K562 (cell line): ENCODE measurements around the gene PRSS23. TPM values are rescaled to one million over a fixed set of nuclear protein-coding genes. Genes with fewer than 3 reads are reported as not detected.

ENCODE experiments used
- ATAC-seq: fragments of 200-7000 bp; cut with Tn5 transposase; 3 replicates; pipeline ENCODE4 v1.9.1; 2020; ENCODE audit warnings: moderate library complexity
- BruUV-seq: library from RNA; stranded (reverse); fragments of 400-500 nt; replicated peaks from 2 replicates; lab custom pipeline; 2021; lab: Mats Ljungman, UMichigan
- CTCF ChIA-PET: fragments of 300-600 bp; formaldehyde crosslinking; extraction: SDS; loops from one replicate; lab custom pipeline; 2021; ENCODE audit warnings: low intra/inter-chr PET ratio; lab: Yijun Ruan, JAX
- POLR2A ChIA-PET: fragments of 300-600, 350-650 bp; sonication (Branson Sonifier 250); formaldehyde crosslinking; extraction: SDS; loops from one replicate; lab custom pipeline; 2021; ENCODE audit warnings: antibody characterized with exemption, inconsistent platforms; lab: Yijun Ruan, JAX
- DNase-seq, 4 experiments: peaks; one replicate each; pipeline versions ENCODE4 v3.0.0 to v3.0.0-alpha.2; 2011 to 2018; ENCODE audit warnings: low spot score in 3 of 4, mixed read lengths in 3 of 4; ENCODE audit errors: extremely low read depth in 1 of 4
- FAIRE-seq: peaks from 2 replicates; lab custom pipeline; 2011; peaks lifted over from hg19 to GRCh38; lab: Jason Lieb, UNC
- H2AFZ ChIP-seq: 2 replicates; pipeline ENCODE4 v1.6.0; 2011; ENCODE audit warnings: low read depth, low read length, control low read depth, inconsistent platforms
- H3K27ac ChIP-seq: fragments of 200-600 bp; 3 replicates; pipeline ENCODE4 v1.8.0; 2011; ENCODE audit warnings: low read depth, mild to moderate bottlenecking, control low read depth, inconsistent platforms, low read length, moderate library complexity, mixed read lengths; ENCODE audit errors: extremely low read depth
- H3K27me3 ChIP-seq, 2 experiments: fragments of 300-600 bp in 1 of 2; 2 replicates in 1 of 2; 3 replicates in 1 of 2; pipeline versions ENCODE4 v1.6.0 to v1.8.0; 2011; ENCODE audit warnings: inconsistent platforms in 2 of 2, low read length in 2 of 2, mild to moderate bottlenecking in 1 of 2, mixed read lengths in 1 of 2, moderate library complexity in 1 of 2; ENCODE audit not compliant: control insufficient read depth in 2 of 2, insufficient read depth in 2 of 2
- H3K36me3 ChIP-seq: fragments of 300-600 bp; 3 replicates; pipeline ENCODE4 v1.8.0; 2011; ENCODE audit warnings: mild to moderate bottlenecking, low read length, inconsistent platforms; ENCODE audit not compliant: control insufficient read depth, insufficient read depth
- H3K4me1 ChIP-seq, 2 experiments: fragments of 200-600 bp in 1 of 2; replicated peaks in 1 of 2; 2 replicates in 1 of 2; 3 replicates in 1 of 2; pipeline versions ENCODE4 v1.5.1 to v1.8.0; 2011; ENCODE audit warnings: inconsistent platforms in 2 of 2, low read length in 2 of 2, mild to moderate bottlenecking in 1 of 2, mixed read lengths in 1 of 2, moderate library complexity in 1 of 2; ENCODE audit not compliant: control insufficient read depth in 2 of 2, insufficient read depth in 2 of 2
- H3K4me2 ChIP-seq: 2 replicates; pipeline ENCODE4 v1.6.1; 2011; ENCODE audit warnings: low read length, control low read depth, inconsistent platforms, mixed read lengths; ENCODE audit not compliant: insufficient read depth
- H3K4me3 ChIP-seq: fragments of 200-600 bp; sonication (generic), shearing (Covaris generic); 2 replicates; pipeline ENCODE4 v1.5.1; 2016; ENCODE audit warnings: control low read depth, inconsistent platforms
- H3K79me2 ChIP-seq: fragments of 200-600 bp; 3 replicates; pipeline ENCODE4 v1.8.0; 2011; ENCODE audit warnings: low read length, inconsistent platforms; ENCODE audit not compliant: control insufficient read depth, insufficient read depth
- H3K9ac ChIP-seq, 2 experiments: 2 replicates each; pipeline versions ENCODE4 v1.6.0 to v1.6.1; 2011; ENCODE audit warnings: low read depth in 2 of 2, low read length in 2 of 2, control low read depth in 1 of 2, inconsistent platforms in 1 of 2, mild to moderate bottlenecking in 1 of 2, mixed read lengths in 1 of 2; ENCODE audit not compliant: insufficient read depth in 1 of 2
- H3K9me1 ChIP-seq: one replicate; pipeline ENCODE4 v1.6.0; 2011; ENCODE audit warnings: inconsistent platforms, mild to moderate bottlenecking, low read length, moderate library complexity; ENCODE audit not compliant: control insufficient read depth, insufficient read depth
- H3K9me3 ChIP-seq: replicated peaks from 2 replicates; pipeline ENCODE4 v1.5.1; 2011; ENCODE audit warnings: low read depth, low read length, inconsistent platforms; ENCODE audit not compliant: control insufficient read depth, insufficient read depth
- H4K20me1 ChIP-seq: replicated peaks from 2 replicates; pipeline ENCODE4 v1.6.1; 2011; ENCODE audit warnings: low read length, inconsistent platforms, mixed read lengths; ENCODE audit not compliant: control insufficient read depth, insufficient read depth
- ARID4B ChIP-seq: sonication (generic); formaldehyde crosslinking; IDR thresholded peaks from 2 replicates; pipeline ENCODE4 v1.8.0; 2022; ENCODE audit warnings: mild to moderate bottlenecking, missing genetic modification reagents
- CHD4 ChIP-seq: fragments of 200-600 bp; sonication (generic); IDR thresholded peaks from 3 replicates; pipeline ENCODE4 v1.6.1; 2012; ENCODE audit warnings: low read depth, mild to moderate bottlenecking, mixed read lengths, low read length, inconsistent platforms; ENCODE audit not compliant: insufficient read depth, insufficient replicate concordance, poor library complexity, severe bottlenecking
- ELK1 ChIP-seq: sonication (generic); formaldehyde crosslinking; IDR thresholded peaks from 2 replicates; pipeline ENCODE4 v1.8.1; 2022; ENCODE audit warnings: missing genetic modification reagents
- FOXO4 ChIP-seq: fragments of 450-650 bp; formaldehyde crosslinking; IDR thresholded peaks from 2 replicates; pipeline ENCODE4 v1.4.0; 2020; ENCODE audit warnings: mild to moderate bottlenecking, moderate library complexity
- MAZ ChIP-seq, 2 experiments: fragments of 450-650 bp in 1 of 2; sonication (generic) in 1 of 2; formaldehyde crosslinking; IDR thresholded peaks in 1 of 2; conservative IDR thresholded peaks in 1 of 2; 2 replicates each; pipeline versions ENCODE4 v1.4.0 to v1.5.0; 2020; ENCODE audit warnings: mild to moderate bottlenecking in 1 of 2, missing genetic modification reagents in 1 of 2
- NBN ChIP-seq: fragments of 450-650 bp; IDR thresholded peaks from 2 replicates; pipeline ENCODE4 v1.6.1; 2016; ENCODE audit warnings: low read depth, mild to moderate bottlenecking
- PCBP1 ChIP-seq: fragments of 200-400 bp; formaldehyde crosslinking; IDR thresholded peaks from 2 replicates; pipeline ENCODE4 v1.6.1; 2018; ENCODE audit warnings: mild to moderate bottlenecking, low read depth, low read length; ENCODE audit not compliant: poor library complexity, severe bottlenecking
- PTBP1 ChIP-seq: fragments of 200-400 bp; formaldehyde crosslinking; IDR thresholded peaks from 2 replicates; pipeline ENCODE4 v1.6.1; 2017; ENCODE audit warnings: low read depth, low read length
- RHOXF2B ChIP-seq: fragments of 250-450 bp; sonication (Bioruptor Pico); conservative IDR thresholded peaks from 2 replicates; pipeline ENCODE4 v1.5.1; 2021
- SMAD2 ChIP-seq: fragments of 150-350 bp; IDR thresholded peaks from 2 replicates; pipeline ENCODE4 v1.6.1; 2014; ENCODE audit warnings: low read depth, mild to moderate bottlenecking, low read length
- SREBF2 ChIP-seq: sonication (generic); formaldehyde crosslinking; IDR thresholded peaks from 2 replicates; pipeline ENCODE4 v1.4.0; 2020; ENCODE audit warnings: mild to moderate bottlenecking, missing genetic modification reagents
- ZKSCAN1 ChIP-seq: fragments of 150-350 bp; IDR thresholded peaks from 2 replicates; pipeline ENCODE4 v1.6.1; 2016; ENCODE audit warnings: low read depth, low read length
- ZNF263 ChIP-seq: sonication (generic); formaldehyde crosslinking; IDR thresholded peaks from 2 replicates; pipeline ENCODE4 v1.8.0; 2022; ENCODE audit warnings: mild to moderate bottlenecking, missing genetic modification reagents, borderline replicate concordance
- ZNF551 ChIP-seq: fragments of 250-450 bp; sonication (Bioruptor Pico); IDR thresholded peaks from 2 replicates; pipeline ENCODE4 v1.5.0; 2021; ENCODE audit warnings: mild to moderate bottlenecking, moderate library complexity
- WGBS: fragments of 100-300 bp; shearing (Covaris generic); methylation state at CpG from one replicate; pipeline ENCODE4 v1.1.6; 2016; ENCODE audit warnings: low coverage, mixed read lengths; ENCODE audit not compliant: insufficient coverage; ENCODE audit errors: missing lambda C conversion rate; 5-methylcytosine and 5-hydroxymethylcytosine counted together
- in situ Hi-C: fragments of 300-500 bp; cut with MboI; formaldehyde crosslinking; loops from 4 replicates; pipeline ENCODE4 v1.15.0; 2018; ENCODE audit warnings: inconsistent platforms, mixed read lengths
- intact Hi-C: fragments of 100-400 bp; cut with micrococcal nuclease; formaldehyde crosslinking; loops from 2 replicates; pipeline ENCODE4 v1.14.2; 2022
- polyA plus RNA-seq, 8 experiments: library from polyadenylated mRNA; depleted of rRNA in 4 of 8; stranded (reverse) in 5 of 8; unstranded in 3 of 8; fragments of >200 nt; fragmentation: Nextera tagmentation in 2 of 8; fragmentation: Illumina TruSeq in 1 of 8; extraction: Ambion mirVana in 2 of 8; extraction: Trizol in 1 of 8; gene quantifications; 2 replicates each; pipeline versions ENCODE4 v1.2.1 to v1.2.3, GENCODE V29; 2011 to 2014; ENCODE audit warnings: inconsistent platforms in 1 of 8, missing spikeins in 1 of 8
- total RNA-seq, 7 experiments: library from RNA; depleted of rRNA in 6 of 7; stranded (reverse); fragments of >200 nt in 6 of 7; fragmentation: Illumina TruSeq in 2 of 7; extraction: Trizol in 2 of 7; gene quantifications; 2 replicates each; pipeline versions ENCODE4 v1.2.1 to v1.2.3, GENCODE V29; 2011 to 2021; ENCODE audit warnings: low replicate concordance in 1 of 7
- TF ChIP-seq, protein P1 (sequence below): fragments of 450-650 bp; formaldehyde crosslinking; IDR thresholded peaks from 2 replicates; pipeline ENCODE4 v1.4.0; 2020; ENCODE audit warnings: mild to moderate bottlenecking, moderate library complexity

Gene PRSS23
- total and polyA plus RNA-seq, 9 of the 15 experiments (the other 6 are each of a cell fraction or from before 2014, with no cell fraction given) = 0.04 to 0.51 (median 0.11) TPM; not detected in 2

DNA sequence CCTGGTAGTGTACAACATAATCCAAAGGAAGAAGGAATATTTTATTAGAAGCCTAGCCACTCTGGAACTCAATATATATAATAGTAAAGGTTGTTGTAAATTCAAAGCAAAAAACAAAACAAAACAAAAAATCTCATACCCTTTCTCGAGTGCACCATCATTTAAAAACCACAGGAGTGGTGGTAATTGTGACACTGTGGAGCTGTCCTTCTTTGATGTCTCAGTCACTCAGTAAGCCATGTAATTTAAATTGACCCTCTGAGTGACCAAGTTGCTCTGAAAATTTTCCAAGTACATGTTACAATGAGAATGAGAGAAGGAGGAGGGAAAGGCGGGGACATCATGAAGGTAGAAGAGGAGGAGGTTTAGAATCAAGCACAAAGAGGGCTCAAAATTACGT, 6.6 kb downstream of the PRSS23 start:
- ATAC-seq (no peak), DNase-seq (no peak), FAIRE-seq (no peak)
- intact Hi-C loops = no loop called here
- Histone ChIP-seq H3K4me2 (no peak overlapping the region), H3K27ac (no peak overlapping the region), H3K9ac (no peak overlapping the region), H4K20me1 (no peaks in the 10 kb centered on the region), H3K9me3 (no peaks in the 10 kb centered on the region), H3K4me3 (no peak overlapping the region), H3K79me2 (no peaks in the 10 kb centered on the region), H3K4me1 (no peaks in the 10 kb centered on the region), H3K27me3 (peaks cover 7 to 13% of the 10 kb centered on the region in 2 experiments; a peak in 4 of 5 replicates), H3K9me1 (no peaks in the 10 kb centered on the region), H2AFZ (no peak overlapping the region), H3K36me3 (no peaks in the 10 kb centered on the region)
- BruUV-seq = no TSS peak
- CTCF ChIA-PET = no interaction called here
- POLR2A ChIA-PET = interaction anchor here (1.0 to 1.5 kb wide), 2 partner anchors 10 to 198 kb away, joined by 4 read pairs; no protein-coding TSS in a partner anchor
- WGBS = 0% methylated on average over 3 of the region's 3 CpGs
- in situ Hi-C loops = no loop called here
- TF ChIP-seq ELK1 (no peak), ZKSCAN1 (no peak), MAZ (CRISPR knock-in tag; conservative IDR thresholded peaks at IDR 0.05 in 1 of 2, IDR thresholded peaks at IDR 0.05 in 1 of 2) (no peak), SMAD2 (no peak), NBN (no peak), CHD4 (no peak), SREBF2 (CRISPR knock-in tag) (no peak), RHOXF2B (CRISPR knock-in tag) (no peak), FOXO4 (CRISPR knock-in tag) (no peak), PCBP1 (no peak), ZNF551 (CRISPR knock-in tag) (no peak), PTBP1 (no peak), ZNF263 (no peak), ARID4B (no peak)
- TF ChIP-seq, protein P1, sequence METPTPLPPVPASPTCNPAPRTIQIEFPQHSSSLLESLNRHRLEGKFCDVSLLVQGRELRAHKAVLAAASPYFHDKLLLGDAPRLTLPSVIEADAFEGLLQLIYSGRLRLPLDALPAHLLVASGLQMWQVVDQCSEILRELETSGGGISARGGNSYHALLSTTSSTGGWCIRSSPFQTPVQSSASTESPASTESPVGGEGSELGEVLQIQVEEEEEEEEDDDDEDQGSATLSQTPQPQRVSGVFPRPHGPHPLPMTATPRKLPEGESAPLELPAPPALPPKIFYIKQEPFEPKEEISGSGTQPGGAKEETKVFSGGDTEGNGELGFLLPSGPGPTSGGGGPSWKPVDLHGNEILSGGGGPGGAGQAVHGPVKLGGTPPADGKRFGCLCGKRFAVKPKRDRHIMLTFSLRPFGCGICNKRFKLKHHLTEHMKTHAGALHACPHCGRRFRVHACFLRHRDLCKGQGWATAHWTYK = no peak
